Measurements from ENCODE around the gene BCLAF1.

Gene BCLAF1

DNA sequence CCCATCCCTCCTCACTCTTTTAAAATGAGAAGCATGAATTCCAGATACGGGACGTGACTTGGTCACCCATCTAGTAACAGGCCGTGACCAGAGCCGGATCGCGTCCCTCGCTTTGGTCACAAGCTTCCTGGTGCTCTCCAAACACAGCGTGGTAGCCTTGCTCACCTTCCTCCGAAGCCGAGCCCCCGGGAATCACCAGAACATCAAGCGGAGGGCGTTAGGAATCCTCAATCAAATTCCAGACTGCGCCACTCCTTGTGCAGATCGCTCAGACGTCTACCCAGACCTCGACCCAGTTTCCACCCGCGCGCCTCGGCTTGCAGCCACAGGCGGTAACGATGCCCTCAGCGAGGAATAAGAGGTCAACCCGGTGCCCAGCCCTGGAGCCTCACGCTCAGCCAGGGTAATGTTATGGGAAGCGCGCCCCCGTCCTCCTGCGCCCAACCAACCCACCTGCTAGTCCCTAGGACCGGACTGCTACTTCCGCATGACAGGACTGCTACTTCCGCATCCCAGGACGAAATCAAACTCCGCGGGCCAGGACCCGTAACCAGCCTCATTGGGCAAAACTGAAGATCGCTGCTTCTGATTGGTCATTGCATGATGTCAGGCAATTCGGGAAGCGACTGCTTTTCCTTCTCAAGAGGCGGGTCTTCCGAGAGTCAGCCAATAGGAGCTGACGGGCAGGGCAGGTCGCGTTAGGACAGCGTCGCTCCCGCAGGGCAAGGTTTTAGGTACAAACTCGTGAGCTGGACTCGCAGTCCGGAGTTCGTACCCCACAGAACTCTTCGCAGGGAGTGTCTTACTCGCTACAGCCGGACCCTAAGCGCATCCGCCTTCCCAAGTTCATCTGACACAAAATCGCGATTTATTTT, 39.6 kb downstream of the BCLAF1 start, which contains the start of gene MTFR2:
Gene MTFR2, minus strand, starts transcription at position 501 of the 875 bp plus-strand sequence. CDS start 1,212 bp downstream, outside the sequence.
- Histone ChIP-seq H3K4me3 (peak within 1 kb of the TSS; percentile 98), H3K36me3 (ENCODE audit: insufficient read depth, low read length) (peaks cover 6% of the 10 kb centered on the region; the same call in 1 of the 2 replicates), H3K27ac (peak within 1 kb of the TSS; percentile 44; the same call in 1 of the 2 replicates), H3K9me3 (ENCODE audit: low read depth, low read length) (no peaks in the 10 kb centered on the region), H3K9ac (ENCODE audit: insufficient read length) (peak within 1 kb of the TSS; percentile 88)
- TF ChIP-seq FOXP2 (optimal IDR thresholded peaks at IDR 0.05; ENCODE audit: control extremely low read depth, extremely low read length, insufficient read depth) (no peak), POLR2AphosphoS5 (IDR thresholded peaks at IDR 0.05; ENCODE audit: borderline replicate concordance, low read depth, low read length) (peak; percentile 80), EZH2 (IDR thresholded peaks at IDR 0.05) (no peak)
- peak; percentile 96 for DNase-seq (ENCODE audit: low read depth, low spot score)

DNA sequence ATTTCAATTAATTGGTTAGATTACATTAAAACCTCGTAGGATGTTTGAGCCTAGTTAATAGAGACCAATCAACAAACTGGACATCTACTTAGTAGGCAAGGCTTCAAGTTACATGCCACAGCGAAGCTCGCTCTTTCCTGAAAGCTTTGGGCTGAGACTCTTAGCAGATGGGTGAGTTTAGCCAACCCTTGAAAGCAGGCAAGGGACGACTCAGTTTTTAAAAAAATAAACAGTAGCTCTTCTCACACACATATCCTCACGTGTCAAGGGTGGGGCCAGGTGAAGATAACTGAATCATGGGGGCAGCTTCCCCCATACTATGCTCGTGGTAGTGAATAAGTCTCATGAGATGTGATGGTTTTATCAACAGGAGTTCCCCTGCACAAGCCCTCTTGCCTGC, 40.3 kb downstream of the BCLAF1 start:
- peaks cover 5% of the 10 kb centered on the region; the same call in 1 of the 2 replicates for H3K36me3 ChIP-seq (ENCODE audit: insufficient read depth, low read length)
- no peak for DNase-seq (ENCODE audit: low read depth, low spot score)
- peak overlapping the region; percentile 88 for H3K9ac ChIP-seq (ENCODE audit: insufficient read length)
- H3K27ac ChIP-seq, result no peak overlapping the region
- no peak for TF ChIP-seq FOXP2 (optimal IDR thresholded peaks at IDR 0.05; ENCODE audit: control extremely low read depth, extremely low read length, insufficient read depth)
- TF ChIP-seq POLR2AphosphoS5 (IDR thresholded peaks at IDR 0.05; ENCODE audit: borderline replicate concordance, low read depth, low read length), result no peak
- TF ChIP-seq EZH2 (IDR thresholded peaks at IDR 0.05), result no peak
- H3K9me3 ChIP-seq (ENCODE audit: low read depth, low read length), result no peaks in the 10 kb centered on the region
- peak overlapping the region; percentile 98 for H3K4me3 ChIP-seq

GRCh38 chr6:136244061-136244616, 45.5 kb downstream of the BCLAF1 start:
- H3K4me3 ChIP-seq, result no peak overlapping the region
- no peak for DNase-seq (ENCODE audit: low read depth, low spot score)
- H3K36me3 ChIP-seq (ENCODE audit: insufficient read depth, low read length), result peaks cover 20% of the 10 kb centered on the region
- no peak overlapping the region for H3K9ac ChIP-seq (ENCODE audit: insufficient read length)
- no peaks in the 10 kb centered on the region for H3K9me3 ChIP-seq (ENCODE audit: low read depth, low read length)
- no peak overlapping the region for H3K27ac ChIP-seq
- TF ChIP-seq POLR2AphosphoS5 (IDR thresholded peaks at IDR 0.05; ENCODE audit: borderline replicate concordance, low read depth, low read length) (no peak), FOXP2 (optimal IDR thresholded peaks at IDR 0.05; ENCODE audit: control extremely low read depth, extremely low read length, insufficient read depth) (no peak), EZH2 (IDR thresholded peaks at IDR 0.05) (no peak)

GRCh38 chr6:136236466-136237293, 53.0 kb downstream of the BCLAF1 start:
- Histone ChIP-seq H3K9ac (ENCODE audit: insufficient read length) (no peak overlapping the region), H3K36me3 (ENCODE audit: insufficient read depth, low read length) (peaks cover 14% of the 10 kb centered on the region), H3K27ac (no peak overlapping the region), H3K4me3 (no peak overlapping the region), H3K9me3 (ENCODE audit: low read depth, low read length) (no peaks in the 10 kb centered on the region)
- TF ChIP-seq FOXP2 (optimal IDR thresholded peaks at IDR 0.05; ENCODE audit: control extremely low read depth, extremely low read length, insufficient read depth) (no peak), POLR2AphosphoS5 (IDR thresholded peaks at IDR 0.05; ENCODE audit: borderline replicate concordance, low read depth, low read length) (no peak), EZH2 (IDR thresholded peaks at IDR 0.05) (no peak)
- DNase-seq (ENCODE audit: low read depth, low spot score), result no peak

GRCh38 chr6:136235233-136235564, 54.4 kb downstream of the BCLAF1 start:
- Histone ChIP-seq H3K36me3 (ENCODE audit: insufficient read depth, low read length) (peaks cover 10% of the 10 kb centered on the region), H3K9me3 (ENCODE audit: low read depth, low read length) (no peaks in the 10 kb centered on the region), H3K4me3 (no peak overlapping the region), H3K27ac (no peak overlapping the region), H3K9ac (ENCODE audit: insufficient read length) (no peak overlapping the region)
- no peak for DNase-seq (ENCODE audit: low read depth, low spot score)
- no peak for TF ChIP-seq EZH2 (IDR thresholded peaks at IDR 0.05)
- no peak for TF ChIP-seq FOXP2 (optimal IDR thresholded peaks at IDR 0.05; ENCODE audit: control extremely low read depth, extremely low read length, insufficient read depth)
- TF ChIP-seq POLR2AphosphoS5 (IDR thresholded peaks at IDR 0.05; ENCODE audit: borderline replicate concordance, low read depth, low read length), result no peak

DNA sequence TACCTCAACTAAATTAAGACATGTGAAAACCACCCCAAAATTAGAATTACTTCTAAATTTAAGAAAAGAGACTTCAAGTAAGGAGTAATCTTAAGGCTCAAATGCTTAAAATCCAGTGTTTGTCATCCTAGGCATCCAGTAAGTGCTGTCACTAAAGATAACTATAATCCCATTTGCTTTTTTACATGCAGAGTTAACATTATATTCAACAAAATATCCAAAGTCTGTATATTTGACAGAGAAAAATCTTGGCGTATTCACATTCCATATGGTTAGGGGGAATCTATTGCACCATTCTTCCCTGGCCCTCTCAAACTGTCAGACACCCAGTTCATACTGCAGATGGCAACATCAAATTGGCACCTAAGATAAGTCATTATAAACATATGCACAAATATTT, 56.9 kb downstream of the BCLAF1 start:
- Histone ChIP-seq H3K9me3 (ENCODE audit: low read depth, low read length) (no peaks in the 10 kb centered on the region), H3K4me3 (no peak overlapping the region), H3K36me3 (ENCODE audit: insufficient read depth, low read length) (peaks cover 3% of the 10 kb centered on the region; the same call in 1 of the 2 replicates), H3K27ac (no peak overlapping the region), H3K9ac (ENCODE audit: insufficient read length) (no peak overlapping the region)
- TF ChIP-seq EZH2 (IDR thresholded peaks at IDR 0.05) (no peak), POLR2AphosphoS5 (IDR thresholded peaks at IDR 0.05; ENCODE audit: borderline replicate concordance, low read depth, low read length) (no peak), FOXP2 (optimal IDR thresholded peaks at IDR 0.05; ENCODE audit: control extremely low read depth, extremely low read length, insufficient read depth) (no peak)
- no peak for DNase-seq (ENCODE audit: low read depth, low spot score)

GRCh38 chr6:136230219-136230853, 59.3 kb downstream of the BCLAF1 start:
- H3K27ac ChIP-seq, result no peak overlapping the region
- TF ChIP-seq POLR2AphosphoS5 (IDR thresholded peaks at IDR 0.05; ENCODE audit: borderline replicate concordance, low read depth, low read length), result no peak
- no peak for TF ChIP-seq EZH2 (IDR thresholded peaks at IDR 0.05)
- no peak for TF ChIP-seq FOXP2 (optimal IDR thresholded peaks at IDR 0.05; ENCODE audit: control extremely low read depth, extremely low read length, insufficient read depth)

More at GRCh38 chr6:136230219-136230853, 59.3 kb downstream of the BCLAF1 start:
- DNase-seq (ENCODE audit: low read depth, low spot score), result no peak
- Histone ChIP-seq H3K4me3 (no peak overlapping the region), H3K9me3 (ENCODE audit: low read depth, low read length) (no peaks in the 10 kb centered on the region), H3K9ac (ENCODE audit: insufficient read length) (no peak overlapping the region), H3K36me3 (ENCODE audit: insufficient read depth, low read length) (peaks cover 3% of the 10 kb centered on the region; the same call in 1 of the 2 replicates)
